GM19467 (cell line): ENCODE results near the gene PDE9A.

Experiments
- ATAC-seq: cut with Tn5 transposase; IDR thresholded peaks from one replicate; pipeline ENCODE4 v1.9.1; 2021; ENCODE audit warnings: mild to moderate bottlenecking, moderate library complexity; ENCODE audit not compliant: unreplicated experiment

The PDE9A gene

DNA sequence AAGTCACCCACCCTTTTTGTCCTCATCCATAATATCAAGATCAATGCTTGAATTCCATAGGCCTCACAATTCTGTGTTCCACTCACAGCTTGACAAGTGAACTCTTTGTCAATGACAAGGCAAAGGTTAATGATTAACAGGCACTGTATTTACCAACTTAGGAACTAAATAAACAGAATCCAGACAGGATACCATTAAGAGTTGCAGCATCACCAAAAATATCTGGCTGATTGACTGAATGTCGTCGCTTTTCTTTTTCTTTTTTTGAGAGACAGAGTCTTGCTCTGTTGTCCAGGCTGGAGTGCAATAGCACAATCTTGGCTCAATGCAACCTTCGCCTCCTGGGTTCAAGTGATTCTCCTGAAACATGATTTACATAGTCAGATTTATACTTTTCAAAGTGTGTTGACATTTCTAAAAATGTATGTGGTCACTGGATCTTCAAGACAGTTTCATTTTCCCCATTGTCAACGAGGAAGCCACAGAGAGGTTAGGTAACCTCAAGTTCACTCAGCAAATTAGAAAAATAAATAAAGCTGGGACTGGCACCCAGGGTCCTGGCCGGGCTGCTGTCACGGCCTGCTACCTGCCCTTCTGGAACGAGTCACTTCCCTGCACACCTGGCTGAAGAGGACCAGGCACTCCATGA, 81.0 kb downstream of the PDE9A start:
- no peak for ATAC-seq

DNA sequence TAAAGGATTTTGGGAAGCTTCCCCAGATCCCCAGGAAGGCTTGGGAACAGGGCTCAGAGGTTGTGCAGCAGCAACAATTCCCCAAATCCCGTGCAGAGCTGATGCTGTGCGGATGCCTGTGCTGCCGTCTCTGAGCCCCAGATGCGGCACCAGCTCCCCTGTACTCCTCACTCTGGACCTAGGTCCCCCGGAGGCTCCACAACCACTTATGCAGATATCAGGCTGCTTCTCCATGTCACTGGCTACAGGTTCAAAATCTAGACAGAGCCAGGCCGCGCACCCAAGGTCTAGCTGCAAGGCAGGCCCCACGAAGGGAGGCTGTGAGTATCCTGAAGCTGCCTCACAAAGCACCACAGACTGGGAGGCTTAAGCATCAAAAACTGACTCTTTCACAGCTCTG, 81.6 kb downstream of the PDE9A start:
- no peak for ATAC-seq

GRCh38 chr21:42735944-42736343, 82.5 kb downstream of the PDE9A start:
- no peak for ATAC-seq

GRCh38 chr21:42736646-42737350, 83.4 kb downstream of the PDE9A start:
- no peak for ATAC-seq

GRCh38 chr21:42737951-42738590, 84.7 kb downstream of the PDE9A start:
- ATAC-seq: no peak

- no peak for ATAC-seq
Measured at GRCh38 chr21:42739061-42739931, 85.9 kb downstream of the PDE9A start.

GRCh38 chr21:42740405-42740909, 87.0 kb downstream of the PDE9A start:
- no peak for ATAC-seq

DNA sequence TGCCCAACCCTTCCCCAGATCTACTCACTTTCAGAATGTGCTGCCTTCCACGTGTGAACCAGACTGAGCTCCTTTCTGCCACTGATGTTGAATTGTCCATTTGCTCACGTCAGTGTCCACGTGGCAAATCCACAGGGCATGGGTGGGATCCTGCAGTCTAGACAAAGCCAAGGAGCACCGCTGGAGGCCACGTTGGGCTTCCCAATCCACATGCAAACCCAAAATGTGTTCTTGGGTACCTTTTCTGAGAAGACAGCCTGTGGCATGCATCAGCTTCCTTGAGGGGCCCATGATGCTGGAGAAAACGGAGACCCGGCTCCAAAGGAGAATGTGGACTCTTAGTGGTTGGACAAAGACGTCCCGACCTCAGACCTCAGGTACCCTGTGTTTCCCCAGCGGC, 87.6 kb downstream of the PDE9A start:
- no peak for ATAC-seq

- no peak for ATAC-seq
Measured at GRCh38 chr21:42744520-42745445, 91.4 kb downstream of the PDE9A start.

- ATAC-seq: no peak
Measured at GRCh38 chr21:42745511-42746239, 92.3 kb downstream of the PDE9A start.

DNA sequence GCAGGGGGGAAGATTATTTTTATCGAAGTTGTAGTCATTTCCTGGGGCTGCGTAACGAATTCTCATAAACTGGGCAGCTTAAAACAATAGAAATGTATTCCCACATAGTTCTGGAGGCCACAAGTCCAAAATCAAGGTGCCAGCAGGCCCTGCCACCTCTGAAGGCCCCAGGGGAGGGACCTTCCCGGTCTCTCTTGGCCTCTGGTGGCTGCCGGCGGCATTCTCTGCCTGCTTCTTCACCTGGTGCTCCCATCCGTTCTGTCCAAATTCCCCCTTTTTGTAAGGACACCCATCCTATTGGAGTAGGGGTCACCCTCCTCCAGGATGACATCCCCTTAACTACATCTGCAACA, 92.8 kb downstream of the PDE9A start:
- no peak for ATAC-seq

DNA sequence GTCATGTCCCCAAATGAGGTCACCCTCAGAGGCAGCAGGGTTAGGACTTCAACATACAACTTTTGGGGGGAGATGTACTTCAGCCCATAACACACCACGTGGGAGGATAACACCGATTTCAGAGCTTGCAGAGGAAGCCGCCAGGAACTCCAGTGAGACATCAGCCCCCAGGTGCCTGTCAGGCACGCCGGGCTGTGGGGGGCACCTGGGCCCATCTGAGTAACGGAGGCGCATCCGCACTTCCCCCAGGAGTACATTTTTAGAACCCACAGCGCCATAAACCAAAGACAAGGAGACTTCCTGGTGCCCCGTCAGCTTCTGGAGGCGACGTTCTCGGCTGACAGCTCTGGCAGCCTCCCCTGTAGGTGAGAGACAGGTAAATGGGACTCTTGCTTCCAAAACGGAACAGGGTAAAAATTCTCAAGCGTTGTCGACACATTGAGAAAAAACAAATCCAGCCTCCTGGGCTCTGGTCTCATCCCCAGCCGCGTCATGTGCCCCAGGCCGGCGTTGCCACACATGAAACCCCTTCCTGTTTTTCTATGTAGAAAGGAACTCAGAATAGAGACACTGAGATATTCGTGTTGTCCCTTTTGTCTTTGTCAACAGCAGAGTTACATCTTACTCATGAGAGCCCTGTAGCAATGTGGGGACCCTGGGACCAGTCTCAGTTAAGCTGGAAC, 93.3 kb downstream of the PDE9A start:
- no peak for ATAC-seq

GRCh38 chr21:42747276-42747701, 93.9 kb downstream of the PDE9A start:
- ATAC-seq: no peak

GRCh38 chr21:42747746-42748351, 94.4 kb downstream of the PDE9A start:
- ATAC-seq: no peak

GRCh38 chr21:42748620-42749176, 95.3 kb downstream of the PDE9A start:
- ATAC-seq: no peak

DNA sequence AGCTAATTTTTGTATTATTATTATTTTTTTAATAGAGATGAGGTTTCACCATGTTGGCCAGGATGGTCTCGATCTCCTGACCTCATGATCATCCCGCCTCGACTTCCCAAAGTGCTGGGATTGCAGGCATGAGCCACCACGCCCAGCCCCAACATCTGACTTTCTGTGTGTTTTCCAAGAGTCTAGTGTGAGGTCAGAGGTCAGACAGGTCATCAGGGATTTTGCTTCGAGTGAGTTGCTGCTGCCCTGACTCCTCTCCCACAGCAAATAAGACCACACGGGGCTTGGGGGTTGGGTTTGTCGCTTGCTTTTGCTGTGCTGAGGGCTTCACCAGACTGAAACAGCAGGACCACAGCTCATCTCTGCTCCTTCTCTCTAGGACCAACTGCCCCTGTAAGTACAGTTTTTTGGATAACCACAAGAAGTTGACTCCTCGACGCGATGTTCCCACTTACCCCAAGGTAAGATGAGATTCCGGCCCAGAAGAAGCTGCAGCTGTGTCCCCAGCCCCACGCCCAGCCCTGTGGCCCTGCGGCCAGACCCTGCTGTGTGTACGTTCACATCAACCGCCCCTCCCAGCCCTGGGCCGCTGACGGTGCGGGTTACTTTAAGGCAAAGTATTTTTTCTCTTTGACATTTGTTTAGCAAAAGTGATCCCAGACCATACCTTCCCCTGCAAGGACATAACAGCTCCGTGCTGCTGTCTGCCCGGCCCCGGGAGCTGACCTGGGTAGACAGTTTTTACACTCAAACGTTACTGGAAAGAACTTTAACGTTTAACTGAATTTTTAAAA, 97.5 kb downstream of the PDE9A start:
- ATAC-seq: no peak

DNA sequence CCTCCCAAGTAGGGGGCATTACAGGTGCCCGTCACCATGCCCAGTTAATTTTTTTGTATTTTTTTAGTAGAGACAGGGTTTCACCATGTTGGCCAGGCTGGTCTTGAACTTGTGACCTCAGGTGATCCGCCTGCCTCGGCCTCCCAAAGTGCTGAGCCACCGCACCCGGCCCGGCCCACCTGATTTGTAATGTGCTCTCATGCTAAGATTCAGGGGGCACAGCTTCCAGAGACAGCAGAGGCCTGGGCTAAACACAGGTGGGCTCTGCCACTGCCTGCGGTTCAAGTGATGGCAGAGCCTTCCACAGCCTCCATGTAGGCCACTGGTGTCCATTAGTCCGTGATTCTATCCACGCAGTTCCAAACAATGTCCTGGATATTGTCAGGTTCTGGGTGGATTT, 98.4 kb downstream of the PDE9A start:
- no peak for ATAC-seq
